Brain microvascular endothelial cell (primary cell): ENCODE results near the gene KCND3.
"Not testable (repeated sequence)": the region's sequence is repeated elsewhere in the genome, so short reads cannot be mapped to it uniquely, and the experiment has no call there.

Source experiments
- DNase-seq: peaks from one replicate; pipeline ENCODE4 v3.0.0-alpha.2; 2020
- H3K27ac ChIP-seq: fragments of 250-450 bp; sonication (Bioruptor Pico); 2 replicates; pipeline ENCODE4 v1.5.1; 2020; ENCODE audit warnings: mild to moderate bottlenecking, moderate library complexity
- H3K27me3 ChIP-seq: fragments of 250-450 bp; sonication (Bioruptor Pico); replicated peaks from 2 replicates; pipeline ENCODE4 v1.5.1; 2020; ENCODE audit warnings: mild to moderate bottlenecking
- H3K36me3 ChIP-seq: fragments of 250-450 bp; sonication (Bioruptor Pico); replicated peaks from 2 replicates; pipeline ENCODE4 v1.5.1; 2020; ENCODE audit warnings: mild to moderate bottlenecking
- H3K4me3 ChIP-seq: 2 replicates; pipeline ENCODE4 v1.5.1; 2011; ENCODE audit warnings: low read depth, mild to moderate bottlenecking, control low read depth, low read length, moderate library complexity
- CTCF ChIP-seq: IDR thresholded peaks from 2 replicates; pipeline ENCODE4 v1.5.1; 2011; ENCODE audit warnings: low read depth, mild to moderate bottlenecking, moderate library complexity, low read length, control low read depth, inconsistent platforms; ENCODE audit errors: missing control alignments
- in situ Hi-C: cut with HindIII; loops from 2 replicates; pipeline ENCODE4 v1.10.0; 2017; ENCODE audit warnings: low sequenced_read_pairs, low pct_ligation_motif_present

The KCND3 gene

DNA sequence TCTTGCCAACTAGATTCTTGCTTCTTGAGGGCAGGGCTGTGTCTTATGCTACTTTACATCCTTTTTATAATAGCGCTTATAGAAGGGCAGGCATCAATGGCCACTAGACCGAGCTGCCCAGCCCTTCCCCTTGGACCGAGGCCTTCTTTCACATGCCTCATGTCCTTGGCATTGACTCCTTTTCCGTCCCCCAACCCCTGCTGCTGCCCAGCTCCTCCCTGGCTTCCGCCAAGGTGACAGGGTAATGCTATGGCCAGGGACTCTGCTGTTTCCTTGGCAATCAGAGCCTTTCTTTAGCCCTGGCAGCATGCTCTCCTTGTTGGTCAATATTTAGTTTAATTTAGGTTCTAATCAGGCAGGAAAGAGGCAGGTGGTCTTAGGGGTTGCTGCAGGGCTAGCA lies 185.5 kb downstream of the KCND3 start:
- in situ Hi-C loops: no loop called here
- no peaks in the 10 kb centered on the region for H3K27me3 ChIP-seq
- DNase-seq: no peak

GRCh38 chr1:111802984-111803383 lies 186.5 kb downstream of the KCND3 start:
- Histone ChIP-seq H3K4me3 (no peak overlapping the region), H3K36me3 (no peaks in the 10 kb centered on the region), H3K27ac (no peak overlapping the region), H3K27me3 (no peaks in the 10 kb centered on the region)
- no peak for DNase-seq
- no peak for TF ChIP-seq CTCF
- in situ Hi-C loops: no loop called here

More for the DNA sequence above, 185.5 kb downstream of the KCND3 start:
- Histone ChIP-seq H3K4me3 (no peak overlapping the region), H3K27ac (no peak overlapping the region), H3K36me3 (no peaks in the 10 kb centered on the region)
- no peak for TF ChIP-seq CTCF

GRCh38 chr1:111802110-111802509 lies 187.4 kb downstream of the KCND3 start:
- Histone ChIP-seq H3K27me3 (no peaks in the 10 kb centered on the region), H3K4me3 (no peak overlapping the region), H3K27ac (no peak overlapping the region), H3K36me3 (no peaks in the 10 kb centered on the region)
- DNase-seq: no peak
- in situ Hi-C loops: no loop called here
- no peak for TF ChIP-seq CTCF

GRCh38 chr1:111801071-111801850 lies 188.2 kb downstream of the KCND3 start:
- no peak overlapping the region for H3K4me3 ChIP-seq
- H3K36me3 ChIP-seq: no peaks in the 10 kb centered on the region
- TF ChIP-seq CTCF: peak; percentile 4
- H3K27ac ChIP-seq: no peak overlapping the region
- H3K27me3 ChIP-seq: no peaks in the 10 kb centered on the region
- in situ Hi-C loops: no loop called here
- DNase-seq: no peak

DNA sequence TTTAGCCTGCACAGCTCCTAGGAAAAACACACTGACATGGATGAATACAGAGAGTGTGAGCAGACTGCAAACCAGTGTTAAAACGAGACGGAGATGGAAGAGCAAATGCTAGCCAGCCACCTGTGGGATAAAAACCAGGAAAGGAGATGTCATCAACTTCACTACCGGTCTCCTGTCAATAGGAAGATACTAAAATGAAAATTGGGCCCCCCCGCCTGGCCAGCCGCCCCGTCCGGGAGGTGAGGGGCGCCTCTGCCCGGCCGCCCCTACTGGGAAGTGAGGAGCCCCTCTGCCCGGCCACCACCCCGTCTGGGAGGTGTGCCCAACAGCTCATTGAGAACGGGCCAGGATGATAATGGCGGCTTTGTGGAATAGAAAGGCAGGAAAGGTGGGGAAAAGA lies 189.7 kb downstream of the KCND3 start:
- H3K27ac ChIP-seq, H3K36me3 ChIP-seq, in situ Hi-C loops, H3K4me3 ChIP-seq, H3K27me3 ChIP-seq, DNase-seq: not testable (repeated sequence)

DNA sequence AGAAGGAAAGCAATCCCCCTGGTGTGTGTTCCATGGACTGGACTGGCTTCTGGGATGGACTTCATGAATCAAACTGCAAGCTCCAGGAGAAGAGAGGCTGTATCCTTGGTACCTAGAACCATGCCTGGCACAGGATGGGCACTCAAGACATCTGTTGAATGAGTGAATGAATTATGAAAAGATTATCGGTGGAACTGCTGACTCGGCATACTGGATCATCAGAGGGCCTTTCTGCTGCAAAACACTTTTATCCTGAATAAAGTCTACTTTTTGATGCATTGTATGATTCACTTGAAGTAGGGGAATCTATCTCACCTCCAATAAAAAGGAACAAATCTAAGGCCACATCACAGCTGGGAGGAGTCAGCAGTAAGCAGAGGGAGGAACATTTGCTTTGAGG lies 190.9 kb downstream of the KCND3 start:
- no peak for DNase-seq
- Histone ChIP-seq H3K36me3 (no peaks in the 10 kb centered on the region), H3K27ac (no peak overlapping the region), H3K27me3 (no peaks in the 10 kb centered on the region), H3K4me3 (no peak overlapping the region)
- in situ Hi-C loops: no loop called here
- no peak for TF ChIP-seq CTCF
